ENCODE data around the gene DMTF1. TPM values are rescaled to one million over a fixed set of nuclear protein-coding genes. Genes with fewer than 3 reads are reported as not detected.
A peak's percentile ranks its signal among the peaks of the same experiment; 100 is the strongest.

The DMTF1 gene
- total and polyA plus RNA-seq, 2 donors (not counting 1 experiment from before 2014, with no cell fraction given), result 51.6 to 97.1 TPM

GRCh38 chr7:87216701-87217508 is 64.7 kb downstream of the DMTF1 start:
- Histone ChIP-seq H3K27ac (ENCODE audit: insufficient read depth, low read length) (no peak overlapping the region), H2AFZ (ENCODE audit: low read length) (no peak overlapping the region), H3K9ac (ENCODE audit: insufficient read depth, low read length) (no peak overlapping the region), H3K36me3 (ENCODE audit: control insufficient read depth, insufficient read depth, low read length) (no peaks in the 10 kb centered on the region), H3K4me1 (ENCODE audit: control insufficient read depth, extremely low read depth, insufficient read depth, low read length) (peaks cover 2% of the 10 kb centered on the region), H3K4me3 (replicated peaks in 1 of 4; ENCODE audit: control extremely low read depth in 1 of 4, insufficient read depth in 1 of 4, low read depth in 3 of 4, low read length in 4 of 4) (no peak overlapping the region), H3K9me3 (ENCODE audit: control insufficient read depth, insufficient read depth, low read depth, low read length) (no peaks in the 10 kb centered on the region), H3K79me2 (ENCODE audit: control insufficient read depth, insufficient read depth, low read length) (peaks cover 2% of the 10 kb centered on the region), H3K27me3 (ENCODE audit: control insufficient read depth, insufficient read depth, low read length) (peaks cover under 1% of the 10 kb centered on the region), H4K20me1 (ENCODE audit: control insufficient read depth, extremely low read depth, insufficient read depth, low read length) (no peaks in the 10 kb centered on the region), H3K4me2 (ENCODE audit: extremely low read depth, insufficient read depth, low read length) (no peak overlapping the region)
- TF ChIP-seq CTCF (conservative IDR thresholded peaks at IDR 0.05 in 1 of 2, IDR thresholded peaks at IDR 0.05 in 1 of 2; ENCODE audit: low read depth in 1 of 2, low read length in 2 of 2) (no peak), EZH2 (IDR thresholded peaks at IDR 0.05; ENCODE audit: low read length, missing control alignments) (no peak)
- DNase-seq (ENCODE audit: low read depth in 2 of 2), result no peak

- Histone ChIP-seq H3K79me2 (ENCODE audit: control insufficient read depth, insufficient read depth, low read length) (peaks cover 2% of the 10 kb centered on the region), H3K4me1 (ENCODE audit: control insufficient read depth, extremely low read depth, insufficient read depth, low read length) (peaks cover 2% of the 10 kb centered on the region), H4K20me1 (ENCODE audit: control insufficient read depth, extremely low read depth, insufficient read depth, low read length) (no peaks in the 10 kb centered on the region), H3K9ac (ENCODE audit: insufficient read depth, low read length) (no peak overlapping the region), H3K4me2 (ENCODE audit: extremely low read depth, insufficient read depth, low read length) (peak overlapping the region; percentile 87), H3K4me3 (replicated peaks in 1 of 4; ENCODE audit: control extremely low read depth in 1 of 4, insufficient read depth in 1 of 4, low read depth in 3 of 4, low read length in 4 of 4) (peak overlapping the region; percentile 85 to 91 (median 90)), H2AFZ (ENCODE audit: low read length) (no peak overlapping the region), H3K27me3 (ENCODE audit: control insufficient read depth, insufficient read depth, low read length) (peaks cover 3% of the 10 kb centered on the region), H3K9me3 (ENCODE audit: control insufficient read depth, insufficient read depth, low read depth, low read length) (no peaks in the 10 kb centered on the region), H3K36me3 (ENCODE audit: control insufficient read depth, insufficient read depth, low read length) (no peaks in the 10 kb centered on the region), H3K27ac (ENCODE audit: insufficient read depth, low read length) (no peak overlapping the region)
- no peak for DNase-seq (ENCODE audit: low read depth in 2 of 2)
- TF ChIP-seq CTCF (conservative IDR thresholded peaks at IDR 0.05 in 1 of 2, IDR thresholded peaks at IDR 0.05 in 1 of 2; ENCODE audit: low read depth in 1 of 2, low read length in 2 of 2) (no peak), EZH2 (IDR thresholded peaks at IDR 0.05; ENCODE audit: low read length, missing control alignments) (no peak)
Measured at GRCh38 chr7:87217983-87218653, 65.9 kb downstream of the DMTF1 start.

- DNase-seq (ENCODE audit: low read depth in 2 of 2), result peak; percentile 49 to 54
- Histone ChIP-seq H2AFZ (ENCODE audit: low read length) (peak overlapping the region; percentile 92), H3K9me3 (ENCODE audit: control insufficient read depth, insufficient read depth, low read depth, low read length) (no peaks in the 10 kb centered on the region), H3K27ac (ENCODE audit: insufficient read depth, low read length) (peak overlapping the region; percentile 82), H3K79me2 (ENCODE audit: control insufficient read depth, insufficient read depth, low read length) (peaks cover 2% of the 10 kb centered on the region), H3K36me3 (ENCODE audit: control insufficient read depth, insufficient read depth, low read length) (no peaks in the 10 kb centered on the region), H3K9ac (ENCODE audit: insufficient read depth, low read length) (peak overlapping the region; percentile 85), H3K27me3 (ENCODE audit: control insufficient read depth, insufficient read depth, low read length) (peaks cover 3% of the 10 kb centered on the region), H3K4me2 (ENCODE audit: extremely low read depth, insufficient read depth, low read length) (peak overlapping the region; percentile 87), H3K4me1 (ENCODE audit: control insufficient read depth, extremely low read depth, insufficient read depth, low read length) (peaks cover under 1% of the 10 kb centered on the region), H4K20me1 (ENCODE audit: control insufficient read depth, extremely low read depth, insufficient read depth, low read length) (no peaks in the 10 kb centered on the region), H3K4me3 (replicated peaks in 1 of 4; ENCODE audit: control extremely low read depth in 1 of 4, insufficient read depth in 1 of 4, low read depth in 3 of 4, low read length in 4 of 4) (peak overlapping the region; percentile 85 to 91 (median 90))
- TF ChIP-seq CTCF (conservative IDR thresholded peaks at IDR 0.05 in 1 of 2, IDR thresholded peaks at IDR 0.05 in 1 of 2; ENCODE audit: low read depth in 1 of 2, low read length in 2 of 2) (peak in 1 of 2 donors; percentile 27), EZH2 (IDR thresholded peaks at IDR 0.05; ENCODE audit: low read length, missing control alignments) (no peak)
Measured at GRCh38 chr7:87218796-87219544, 66.7 kb downstream of the DMTF1 start.

Measured in fibroblast of lung (primary cell).